Activated CD4-positive, alpha-beta T cell treated with anti-CD3 and anti-CD28 coated beads, Interleukin-2, amount 10 ng/mL, durations not matched to agents 7 days and 5 days (primary cell): ENCODE measurements around the gene NABP1. TPM values are rescaled to one million over a fixed set of nuclear protein-coding genes. Genes with fewer than 3 reads are reported as not detected.

ENCODE experiments used
- CTCF ChIA-PET: fragments of 350-600 bp; sonication (Branson Sonifier 250); formaldehyde crosslinking; loops from one replicate; lab custom pipeline; 2021; ENCODE audit warnings: antibody characterized with exemption; lab: Charles Lee
- POLR2A ChIA-PET: fragments of 350-600 bp; sonication (Branson Sonifier 250); formaldehyde crosslinking; loops from one replicate; lab custom pipeline; 2021; ENCODE audit warnings: antibody characterized with exemption; lab: Charles Lee
- DNase-seq: peaks from one replicate; pipeline ENCODE4 v3.0.0-alpha.2; 2020
- H3K27ac Mint-ChIP-seq: one replicate; pipeline ENCODE4 v1.8.0; 2021; ENCODE audit warnings: mild to moderate bottlenecking, moderate library complexity, mixed read lengths
- H3K27me3 Mint-ChIP-seq: one replicate; pipeline ENCODE4 v1.8.0; 2021; ENCODE audit warnings: mixed read lengths
- H3K36me3 Mint-ChIP-seq: one replicate; pipeline ENCODE4 v1.8.0; 2021; ENCODE audit warnings: low read depth, mixed read lengths
- H3K4me1 Mint-ChIP-seq: one replicate; pipeline ENCODE4 v1.8.0; 2021; ENCODE audit warnings: mixed read lengths
- H3K4me3 Mint-ChIP-seq: one replicate; pipeline ENCODE4 v1.8.0; 2021; ENCODE audit warnings: mild to moderate bottlenecking, moderate library complexity, mixed read lengths
- H3K9me3 Mint-ChIP-seq: one replicate; pipeline ENCODE4 v1.8.0; 2021; ENCODE audit warnings: mixed read lengths
- total RNA-seq, 2 experiments: library from RNA; stranded (reverse); gene quantifications; one replicate each; pipeline ENCODE4 v1.2.3, GENCODE V29; 2021

NABP1 gene
- total RNA-seq, 2 experiments from 2014 or later: 47.1 to 48.0 TPM

GRCh38 chr2:191724015-191724414 is 46.1 kb downstream of the NABP1 start:
- DNase-seq: no peak
- POLR2A ChIA-PET: no interaction called here
- Mint-ChIP-seq H3K4me3 (no peak overlapping the region), H3K9me3 (no peaks in the 10 kb centered on the region), H3K27ac (no peak overlapping the region), H3K27me3 (peaks cover 22% of the 10 kb centered on the region), H3K36me3 (no peaks in the 10 kb centered on the region), H3K4me1 (no peaks in the 10 kb centered on the region)
- CTCF ChIA-PET: no interaction called here

- Mint-ChIP-seq H3K4me3 (no peak overlapping the region), H3K27me3 (peaks cover 22% of the 10 kb centered on the region)
Observed at GRCh38 chr2:191728750-191729624, 51.1 kb downstream of the NABP1 start.

GRCh38 chr2:191730263-191730662 is 52.3 kb downstream of the NABP1 start:
- ChIA-PET CTCF (no interaction called here), POLR2A (no interaction called here)
- peaks cover 20% of the 10 kb centered on the region for H3K27me3 Mint-ChIP-seq
- no peak for DNase-seq
- H3K9me3 Mint-ChIP-seq: no peaks in the 10 kb centered on the region
- no peak overlapping the region for H3K4me3 Mint-ChIP-seq
- H3K27ac Mint-ChIP-seq: no peak overlapping the region
- H3K36me3 Mint-ChIP-seq: no peaks in the 10 kb centered on the region
- no peaks in the 10 kb centered on the region for H3K4me1 Mint-ChIP-seq

More at GRCh38 chr2:191728750-191729624, 51.1 kb downstream of the NABP1 start:
- CTCF ChIA-PET: interaction anchor here (0.7 kb wide), 1 partner anchor 103 kb away, joined by 4 read pairs; no protein-coding TSS in a partner anchor
- DNase-seq: no peak
- Mint-ChIP-seq H3K4me1 (no peaks in the 10 kb centered on the region), H3K36me3 (no peaks in the 10 kb centered on the region), H3K9me3 (no peaks in the 10 kb centered on the region), H3K27ac (no peak overlapping the region)
- POLR2A ChIA-PET: no interaction called here

Other genes with a start within 250 kb of the NABP1 start
- gene CAVIN2, start 169.0 kb downstream of the NABP1 start, total RNA-seq: not detected